Activated CD4-positive, alpha-beta T cell treated with anti-CD3 and anti-CD28 coated beads, Interleukin-2, Interleukin-6, amounts not matched to agents 100 ng/mL and 50 ng/mL, durations not matched to agents 16 hours and 8 hours (primary cell): ENCODE results near the gene SATB2.

ENCODE experiments used
- DNase-seq: peaks from one replicate; pipeline ENCODE4 v3.0.0-alpha.2; 2020

The SATB2 gene

GRCh38 chr2:199317646-199318045 lies 140.1 kb downstream of the SATB2 start:
- no peak for DNase-seq

- no peak for DNase-seq
Observed at GRCh38 chr2:199316851-199317250, 140.9 kb downstream of the SATB2 start.

- DNase-seq = no peak
Observed at GRCh38 chr2:199315299-199316179, 142.2 kb downstream of the SATB2 start.

- DNase-seq = no peak
Observed at GRCh38 chr2:199312931-199313330, 144.8 kb downstream of the SATB2 start.

- DNase-seq = no peak
Observed at GRCh38 chr2:199310771-199311585, 146.8 kb downstream of the SATB2 start.

GRCh38 chr2:199309973-199310372 lies 147.8 kb downstream of the SATB2 start:
- no peak for DNase-seq

- no peak for DNase-seq
Observed at GRCh38 chr2:199309411-199309810, 148.3 kb downstream of the SATB2 start.

GRCh38 chr2:199308567-199308966 lies 149.2 kb downstream of the SATB2 start:
- no peak for DNase-seq

GRCh38 chr2:199307461-199307860 lies 150.3 kb downstream of the SATB2 start:
- no peak for DNase-seq

- no peak for DNase-seq
Observed at GRCh38 chr2:199306116-199306515, 151.6 kb downstream of the SATB2 start.

GRCh38 chr2:199303728-199304177 lies 154.0 kb downstream of the SATB2 start:
- DNase-seq = no peak

- DNase-seq = no peak
Observed at GRCh38 chr2:199302851-199303250, 154.9 kb downstream of the SATB2 start.

GRCh38 chr2:199288424-199288823 lies 169.3 kb downstream of the SATB2 start:
- DNase-seq = no peak

GRCh38 chr2:199282309-199282708 lies 175.4 kb downstream of the SATB2 start:
- no peak for DNase-seq

- no peak for DNase-seq
Observed at GRCh38 chr2:199279146-199279545, 178.6 kb downstream of the SATB2 start.

GRCh38 chr2:199278099-199278498 lies 179.6 kb downstream of the SATB2 start:
- DNase-seq = no peak

GRCh38 chr2:199273042-199273511 lies 184.7 kb downstream of the SATB2 start:
- DNase-seq = no peak

GRCh38 chr2:199261936-199262335 lies 195.8 kb downstream of the SATB2 start:
- DNase-seq = no peak

- DNase-seq = no peak
Observed at GRCh38 chr2:199261239-199261638, 196.5 kb downstream of the SATB2 start.

GRCh38 chr2:199259671-199260070 lies 198.1 kb downstream of the SATB2 start:
- DNase-seq = no peak

GRCh38 chr2:199258291-199258690 lies 199.4 kb downstream of the SATB2 start:
- no peak for DNase-seq

- DNase-seq = no peak
Observed at GRCh38 chr2:199257261-199258224, 200.2 kb downstream of the SATB2 start.

GRCh38 chr2:199230091-199230490 lies 227.6 kb downstream of the SATB2 start:
- DNase-seq = no peak
